ELF-1 (cell line): Measurements from ENCODE around the gene CHRM5.
"Not testable (repeated sequence)": the region's sequence is repeated elsewhere in the genome, so short reads cannot be mapped to it uniquely, and the experiment has no call there.

Source experiments
- DNase-seq: peaks from one replicate; pipeline ENCODE4 v3.0.0-alpha.2; 2016; ENCODE audit warnings: low read depth, low spot score

CHRM5 gene

DNA sequence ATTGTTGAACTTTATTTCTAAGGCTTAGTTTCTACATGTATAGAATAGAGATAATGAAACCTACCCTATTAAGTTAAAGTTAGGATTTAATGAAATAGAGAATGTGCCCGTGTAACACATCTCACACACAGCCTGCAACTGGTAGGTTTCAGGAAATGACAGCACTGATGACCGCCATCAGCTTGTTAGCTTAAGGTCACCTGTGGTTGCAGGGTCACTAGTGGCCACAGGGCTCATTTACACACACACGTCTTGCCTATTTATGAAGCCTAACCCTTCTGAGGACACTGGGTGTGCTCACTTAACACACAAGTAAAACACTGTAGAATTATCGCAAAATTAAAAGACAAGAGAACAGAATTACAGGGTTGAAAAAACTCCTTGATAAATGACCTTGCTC is 20.1 kb downstream of the CHRM5 start:
- DNase-seq = no peak

DNA sequence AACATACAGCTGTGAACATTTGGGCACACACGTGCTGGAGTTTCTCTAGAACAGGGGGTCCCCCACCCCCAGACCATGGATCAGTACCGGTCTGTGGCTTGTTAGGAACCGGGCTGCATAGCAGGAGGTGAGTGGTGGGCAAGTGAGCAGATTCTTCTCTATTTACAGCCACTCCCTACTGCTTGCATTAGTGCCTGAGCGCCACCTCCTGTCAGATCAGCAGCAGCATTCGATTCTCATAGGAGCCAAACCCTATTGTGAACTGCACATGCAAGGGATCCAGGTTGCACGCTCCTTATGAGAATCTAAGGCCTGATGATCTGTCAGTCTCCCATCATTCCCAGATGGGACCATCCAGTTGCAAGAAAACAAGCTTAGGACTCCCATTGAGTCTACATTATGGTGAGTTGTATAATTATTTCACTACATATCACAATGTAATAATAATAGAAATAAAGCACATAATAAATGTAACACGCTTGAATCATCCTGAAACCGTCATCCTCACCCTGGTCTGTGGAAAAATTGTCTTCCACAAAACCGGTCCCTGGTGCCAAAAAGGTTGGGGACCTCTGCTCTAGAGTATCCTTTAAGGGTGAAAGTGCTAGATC is 25.8 kb downstream of the CHRM5 start:
- DNase-seq = peak; percentile 60

DNA sequence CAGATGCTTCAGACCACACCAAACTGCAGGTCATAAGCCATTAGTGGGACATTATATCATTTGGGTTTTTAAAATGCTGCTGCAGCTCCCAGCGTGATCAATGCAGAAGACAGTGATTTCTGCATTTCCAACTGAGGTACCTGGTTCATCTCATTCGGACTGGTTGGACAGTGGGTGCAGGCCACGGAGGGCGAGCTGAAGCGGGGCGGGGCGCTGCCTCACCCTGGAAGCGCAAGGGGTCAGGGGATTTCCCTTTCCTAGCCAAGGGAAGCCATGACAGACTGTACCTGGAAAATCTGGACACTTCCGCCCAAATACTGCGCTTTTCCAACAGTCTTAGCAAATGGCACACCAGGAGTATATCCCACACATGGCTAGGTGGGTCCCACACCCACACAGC is 27.4 kb downstream of the CHRM5 start:
- not testable (repeated sequence) for DNase-seq

DNA sequence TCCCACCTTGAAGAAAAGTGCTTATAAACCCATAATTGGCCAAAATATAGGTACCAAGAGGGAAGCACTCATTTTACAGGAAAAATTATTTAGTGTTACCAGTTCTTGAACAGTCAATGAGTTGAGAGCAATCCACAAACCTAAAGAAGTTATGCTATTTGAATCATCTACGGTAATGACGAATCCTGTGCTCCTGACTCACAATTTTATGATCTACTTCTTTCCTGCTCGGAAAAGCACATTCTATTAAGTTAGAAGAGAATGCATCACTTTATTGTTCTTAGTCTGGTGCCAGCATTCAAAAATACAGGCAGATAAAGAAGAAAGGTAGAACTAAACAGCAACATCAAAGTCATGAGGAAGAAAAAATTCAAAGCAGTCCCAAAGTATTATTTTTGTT is 33.2 kb downstream of the CHRM5 start:
- no peak for DNase-seq

DNA sequence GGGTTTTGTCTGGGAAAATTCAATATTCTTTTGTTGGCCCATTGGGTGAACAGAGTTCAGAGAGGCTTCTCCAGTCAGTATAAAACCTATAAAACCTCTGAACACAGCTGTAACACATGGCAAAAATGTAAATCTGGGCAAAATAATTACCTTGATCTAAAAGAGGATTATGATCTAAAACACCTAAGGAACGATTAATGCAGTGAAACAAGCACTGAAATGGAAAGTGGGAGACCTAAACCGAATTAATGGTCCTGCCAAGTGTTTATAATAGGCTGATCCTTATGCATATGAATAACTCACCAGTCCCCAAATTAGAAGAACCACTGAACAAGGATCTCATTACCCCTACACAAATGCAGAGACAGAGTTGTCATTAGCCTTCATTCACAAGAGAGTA is 38.1 kb downstream of the CHRM5 start:
- no peak for DNase-seq

DNA sequence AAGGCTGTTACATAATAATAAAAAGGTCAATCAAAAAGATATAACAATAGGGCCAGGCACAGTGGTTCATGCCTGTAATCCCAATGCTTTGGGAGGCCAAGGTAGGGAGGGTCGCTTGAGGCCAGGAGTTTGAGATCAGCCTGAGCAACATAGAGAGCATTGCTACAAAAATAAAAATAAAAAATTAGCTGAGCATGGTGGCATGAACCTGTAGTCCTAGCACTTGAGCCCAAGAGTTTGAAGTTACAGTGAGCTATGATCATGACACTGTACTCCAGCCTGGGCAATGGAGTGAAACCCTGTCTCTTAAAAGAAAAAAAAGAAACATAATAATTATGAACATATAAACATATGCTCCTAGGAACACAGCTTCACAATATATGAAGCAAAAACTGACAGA is 41.4 kb downstream of the CHRM5 start:
- no peak for DNase-seq

DNA sequence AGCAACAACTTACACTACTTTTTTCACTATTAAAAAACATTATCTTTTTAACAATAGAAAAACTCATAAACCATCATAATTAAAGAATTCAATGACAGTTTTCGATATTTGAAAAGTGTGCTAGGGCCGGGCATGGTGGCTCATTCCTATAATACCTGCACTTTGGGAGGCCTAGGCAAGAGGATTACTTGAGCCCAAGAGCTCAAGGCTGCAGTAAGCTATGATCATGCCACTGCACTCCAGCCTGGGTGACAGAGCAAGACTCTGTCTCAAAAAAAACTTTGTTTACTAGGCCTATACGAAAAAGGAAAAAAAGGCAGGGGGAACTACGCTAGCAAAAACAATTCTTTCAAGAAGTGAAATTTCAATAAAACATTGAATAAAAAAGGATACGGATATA is 42.6 kb downstream of the CHRM5 start:
- DNase-seq = no peak

DNA sequence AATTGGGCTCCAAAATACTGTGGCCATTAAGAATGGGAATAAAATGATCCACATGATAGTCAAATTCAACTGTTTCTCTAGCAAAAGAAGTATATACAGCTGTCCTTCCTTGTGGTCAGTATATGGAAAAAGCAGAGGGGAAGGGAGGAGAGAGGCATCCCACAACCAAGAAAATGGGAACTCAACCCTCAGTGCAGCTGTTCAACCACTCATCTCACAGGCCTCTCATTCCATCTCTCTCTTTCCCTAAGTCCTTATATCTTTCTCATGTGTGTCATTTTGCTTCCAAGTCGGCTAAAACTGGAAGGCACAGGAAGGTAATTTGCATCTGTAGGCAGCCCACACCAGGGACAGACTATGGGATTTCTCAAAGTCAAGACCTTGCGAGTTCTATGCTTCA is 43.2 kb downstream of the CHRM5 start:
- no peak for DNase-seq

DNA sequence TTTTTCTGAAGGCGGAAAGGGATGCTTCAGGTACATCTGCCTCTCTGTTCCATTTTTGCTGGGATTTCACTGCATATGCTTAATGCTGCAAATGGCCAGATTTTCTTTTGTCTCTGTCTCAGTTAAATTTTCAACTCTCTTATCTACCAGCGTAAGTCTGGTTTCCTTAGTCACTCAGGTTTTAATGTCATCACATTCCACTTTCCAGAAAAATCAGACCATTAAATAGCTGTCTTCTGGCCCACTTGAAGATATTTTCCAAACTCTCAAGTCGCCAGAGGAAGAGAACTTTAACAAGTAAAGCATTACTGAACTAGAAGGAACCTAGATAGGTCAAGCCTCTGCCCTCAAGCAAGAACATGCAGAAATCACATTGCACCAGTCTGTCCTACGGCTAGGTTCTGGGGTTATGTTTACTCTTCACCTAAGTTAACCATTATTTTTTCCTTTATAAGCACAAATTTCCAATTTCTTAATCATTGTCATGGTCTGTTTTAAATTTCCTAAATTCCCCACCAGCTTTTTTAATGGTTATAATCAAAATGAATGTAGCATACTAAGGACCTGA is 44.2 kb downstream of the CHRM5 start:
- DNase-seq = no peak

DNA sequence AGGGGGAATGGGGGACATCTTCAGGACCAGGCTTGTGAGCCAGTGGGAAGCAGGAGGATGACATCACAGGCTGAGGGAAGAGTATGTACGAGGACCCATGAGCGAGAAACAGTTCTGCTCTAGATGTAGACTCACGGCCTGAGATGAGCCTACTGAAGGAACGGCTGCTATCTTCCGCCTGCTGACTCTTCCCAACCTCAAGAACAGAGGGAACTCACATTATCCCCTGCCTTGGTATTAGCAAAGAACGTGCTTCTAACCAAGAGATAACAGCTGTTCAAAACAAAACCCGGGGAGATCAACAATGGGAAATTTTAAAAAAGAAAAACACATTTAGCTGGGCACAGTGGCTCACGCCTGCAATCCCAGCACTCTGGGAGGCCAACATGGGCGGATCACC is 45.4 kb downstream of the CHRM5 start:
- DNase-seq = no peak

DNA sequence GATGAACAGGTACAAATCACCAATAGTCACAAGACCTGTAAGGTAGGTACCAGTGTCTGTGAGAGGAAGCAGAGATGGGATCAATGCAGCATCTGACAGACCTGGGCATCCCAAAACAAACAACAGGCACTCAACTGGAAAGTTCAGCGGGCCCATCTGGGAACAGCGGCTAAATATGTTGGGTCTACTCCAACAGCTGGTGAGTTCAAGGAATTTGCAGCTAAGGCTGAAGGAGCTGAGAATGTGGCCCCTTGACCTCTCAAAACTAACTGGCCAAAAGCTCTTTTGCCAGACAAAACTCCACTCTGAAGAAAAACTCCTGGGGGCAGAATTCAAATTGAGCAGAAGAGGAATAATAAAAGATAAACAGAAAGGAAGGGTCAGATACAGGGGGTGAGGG is 46.3 kb downstream of the CHRM5 start:
- DNase-seq = peak; percentile 36

DNA sequence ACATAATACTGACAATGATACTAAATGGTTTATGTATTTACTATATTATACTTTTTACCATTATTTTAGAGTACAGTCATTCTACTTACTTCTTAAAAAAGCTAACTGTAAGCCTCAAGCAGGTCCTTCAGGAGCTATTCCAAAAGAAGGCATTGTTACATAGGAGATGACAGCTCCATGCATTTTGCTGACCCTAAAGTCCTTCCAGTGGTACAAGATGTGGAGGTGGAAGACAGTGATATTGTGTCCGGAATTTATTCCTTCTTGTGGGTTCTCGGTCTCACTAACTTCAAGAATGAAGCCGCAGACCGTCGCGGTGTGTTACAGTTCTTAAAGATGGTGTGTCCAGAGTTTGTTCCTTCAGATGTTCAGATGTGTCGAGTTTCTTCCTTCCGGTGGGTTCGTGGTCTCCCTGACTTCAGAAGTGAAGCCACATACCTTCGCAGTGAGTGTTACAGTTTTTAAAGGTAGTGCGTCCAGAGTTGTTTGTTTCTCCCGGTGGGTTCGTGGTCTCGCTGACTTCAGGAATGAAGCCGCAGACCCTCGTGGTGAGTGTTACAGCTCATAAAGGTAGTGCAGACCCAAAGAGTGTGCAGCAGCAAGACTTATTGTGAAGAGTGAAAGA is 49.8 kb downstream of the CHRM5 start:
- no peak for DNase-seq

DNA sequence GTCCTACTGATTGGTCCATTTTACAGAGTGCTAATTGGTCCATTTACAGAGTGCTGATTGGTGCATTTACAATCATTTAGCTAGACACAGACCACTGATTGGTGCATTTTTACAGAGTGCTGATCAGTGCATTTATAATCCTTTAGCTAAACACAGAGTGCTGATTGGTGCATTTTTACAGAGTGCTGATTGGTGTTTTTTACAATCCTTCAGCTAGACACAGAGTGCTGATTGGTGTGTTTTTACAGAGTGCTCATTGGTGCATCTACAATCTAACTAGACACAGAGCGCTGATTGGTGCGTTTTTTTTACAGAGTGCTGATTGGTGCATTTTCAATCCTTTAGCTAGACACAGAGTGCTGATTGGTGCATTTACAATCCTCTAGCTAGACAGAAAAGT is 50.4 kb downstream of the CHRM5 start:
- DNase-seq = not testable (repeated sequence)

DNA sequence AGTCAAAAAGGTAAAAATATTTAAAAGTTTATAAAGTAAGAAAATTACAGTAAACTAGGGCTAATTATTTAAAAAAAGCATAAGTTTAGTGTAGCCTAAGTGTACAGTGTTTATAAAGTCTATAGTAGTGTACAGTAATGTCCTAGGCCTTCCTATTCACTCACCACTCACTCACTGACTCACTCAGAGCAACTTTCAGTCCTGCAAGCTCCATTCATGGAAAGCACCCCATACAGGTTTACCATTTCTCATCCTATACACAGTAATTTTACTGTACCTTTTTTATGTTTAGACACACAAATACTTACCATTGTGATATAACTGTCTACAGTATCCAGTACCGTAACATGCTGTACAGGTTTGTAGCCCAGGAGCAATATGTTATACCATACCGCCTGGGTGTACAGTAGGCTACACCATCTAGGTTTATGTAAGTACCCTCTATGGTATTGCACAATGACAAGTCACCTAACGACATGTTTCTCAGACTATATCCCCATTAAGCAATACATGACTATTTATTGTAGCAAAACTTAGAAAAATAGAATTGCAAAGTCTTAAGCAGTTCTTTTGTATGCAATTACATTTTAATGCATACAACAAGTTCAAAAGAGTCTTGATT is 51.2 kb downstream of the CHRM5 start:
- DNase-seq = no peak

DNA sequence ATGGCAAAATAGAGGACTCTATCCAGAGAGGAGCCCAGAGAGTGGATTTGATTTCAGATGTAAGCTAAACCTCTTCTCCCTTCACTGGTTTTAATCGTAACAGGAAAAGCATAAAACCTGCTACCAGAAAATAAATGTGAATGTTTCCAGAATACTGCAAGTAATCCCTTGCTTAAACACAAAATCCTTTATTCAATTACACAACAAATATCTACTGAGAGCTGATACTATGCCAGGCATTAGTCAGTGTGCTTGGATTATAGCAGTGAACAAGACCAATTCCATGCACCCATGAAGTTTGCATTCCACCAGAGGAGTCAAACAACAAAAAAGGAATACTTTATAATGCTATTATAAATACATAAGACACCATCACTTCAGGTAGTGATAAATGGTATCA is 55.6 kb downstream of the CHRM5 start:
- DNase-seq = no peak

DNA sequence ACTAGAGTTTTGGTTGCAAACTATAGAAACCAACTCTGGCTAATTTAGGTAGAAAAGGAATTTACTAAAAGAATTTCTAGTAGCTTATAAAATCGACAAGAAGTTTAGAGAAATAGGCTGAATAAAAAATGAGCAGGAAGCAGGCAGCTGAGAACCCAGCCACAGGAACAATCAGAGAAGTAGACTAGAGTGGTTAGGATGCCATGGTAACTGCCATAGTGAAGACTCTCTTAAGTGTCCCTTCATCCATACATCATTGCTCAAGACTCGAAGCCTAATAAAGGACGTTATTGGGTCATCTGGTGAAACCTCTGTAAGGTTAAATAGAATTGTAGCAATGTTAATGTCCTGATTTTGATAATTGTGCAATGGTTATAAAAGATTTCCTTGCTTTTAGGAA is 57.0 kb downstream of the CHRM5 start:
- DNase-seq = no peak

DNA sequence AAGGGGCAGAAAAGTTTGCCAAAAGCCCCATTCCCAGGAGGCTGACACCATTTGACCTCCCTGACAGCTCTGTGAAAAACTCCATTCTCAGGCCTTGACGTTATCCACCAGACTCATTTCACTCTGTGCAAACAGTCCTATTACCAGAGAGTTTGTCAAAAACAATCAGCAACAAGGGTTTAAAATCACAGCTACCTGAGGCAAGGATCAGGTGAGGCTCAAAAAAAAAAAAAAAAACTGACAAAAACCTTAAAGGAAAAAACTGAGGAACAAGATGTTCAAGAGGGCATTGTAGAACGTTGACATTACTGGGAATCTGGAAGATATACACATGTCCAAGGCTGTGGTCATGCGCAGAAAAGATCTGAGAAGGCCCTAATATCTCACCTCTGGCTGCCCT is 59.3 kb downstream of the CHRM5 start:
- no peak for DNase-seq

DNA sequence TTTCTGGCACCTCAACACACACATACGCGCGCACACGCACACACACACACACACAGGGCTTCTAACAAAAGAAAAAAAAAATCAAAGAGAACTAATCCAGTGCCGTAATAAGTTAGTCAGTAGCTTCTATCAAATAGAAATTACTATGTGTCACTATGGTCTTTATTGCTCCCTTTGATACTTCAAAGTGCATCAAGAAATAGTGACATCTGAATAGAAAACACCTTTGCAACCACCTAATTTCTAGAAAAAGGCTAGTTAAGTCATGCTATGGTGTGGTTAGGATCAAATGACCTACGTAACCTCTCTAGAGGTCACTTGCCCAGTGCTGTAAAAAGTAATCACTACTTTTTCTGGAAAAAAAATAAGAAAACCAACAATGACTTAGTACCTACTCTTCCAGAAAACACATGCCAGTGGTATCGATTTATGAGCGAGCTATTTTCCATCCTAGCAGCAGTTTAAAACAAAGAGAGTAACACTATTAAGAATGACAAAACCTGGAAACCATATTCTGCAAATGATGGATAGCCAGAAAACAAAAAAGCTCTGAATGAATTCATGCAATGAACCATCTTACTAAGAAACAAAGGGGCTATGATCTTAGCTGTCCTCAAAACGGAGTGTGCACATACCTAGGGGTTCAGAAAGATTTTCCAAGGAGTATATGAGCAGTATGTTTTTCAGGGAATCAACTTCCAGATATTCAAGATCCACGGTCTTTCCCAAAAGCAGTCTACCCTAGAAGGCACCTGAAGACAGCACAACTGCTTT is 63.9 kb downstream of the CHRM5 start:
- DNase-seq = no peak

DNA sequence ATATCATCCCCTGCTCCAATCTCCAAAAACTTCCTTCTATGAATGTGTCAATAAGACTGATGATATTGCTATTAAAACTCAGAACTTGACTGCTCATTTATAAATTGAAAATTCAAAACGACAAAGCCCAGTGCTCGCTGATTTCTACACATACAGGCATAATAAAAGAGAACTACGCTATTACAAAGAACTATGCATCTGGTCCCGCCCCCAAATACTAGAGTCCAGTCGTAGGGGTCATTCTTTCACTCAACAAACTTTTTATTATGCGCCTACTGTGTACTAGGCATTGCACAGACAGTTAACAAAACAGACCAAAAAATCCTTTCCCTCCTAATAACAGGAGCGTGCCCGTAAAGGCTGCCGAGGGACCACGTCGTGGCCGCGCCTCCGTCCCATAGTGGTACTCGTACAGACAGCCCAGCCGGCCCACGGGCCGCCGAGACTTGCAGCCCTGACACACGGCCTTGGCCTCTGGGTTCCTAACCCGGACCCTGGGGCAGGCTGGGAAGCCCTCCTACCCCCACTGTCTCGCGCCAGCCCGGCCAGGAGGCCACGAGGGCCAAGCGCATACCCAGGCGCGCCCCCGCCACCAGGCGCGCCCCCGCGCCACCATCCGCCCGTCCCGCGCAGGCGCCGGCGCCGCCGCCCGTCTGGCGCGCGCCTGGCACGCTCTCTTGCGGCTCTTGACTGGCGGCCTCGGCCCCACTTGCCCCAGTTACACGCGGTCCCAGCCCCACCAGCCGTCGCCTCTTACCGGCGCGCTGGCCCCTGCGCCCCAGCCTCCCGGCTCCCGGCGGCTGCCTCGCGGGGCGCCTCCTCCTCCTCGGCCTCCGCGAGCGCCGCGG is 70.0 kb downstream of the CHRM5 start:
- peak; percentile 84 for DNase-seq

DNA sequence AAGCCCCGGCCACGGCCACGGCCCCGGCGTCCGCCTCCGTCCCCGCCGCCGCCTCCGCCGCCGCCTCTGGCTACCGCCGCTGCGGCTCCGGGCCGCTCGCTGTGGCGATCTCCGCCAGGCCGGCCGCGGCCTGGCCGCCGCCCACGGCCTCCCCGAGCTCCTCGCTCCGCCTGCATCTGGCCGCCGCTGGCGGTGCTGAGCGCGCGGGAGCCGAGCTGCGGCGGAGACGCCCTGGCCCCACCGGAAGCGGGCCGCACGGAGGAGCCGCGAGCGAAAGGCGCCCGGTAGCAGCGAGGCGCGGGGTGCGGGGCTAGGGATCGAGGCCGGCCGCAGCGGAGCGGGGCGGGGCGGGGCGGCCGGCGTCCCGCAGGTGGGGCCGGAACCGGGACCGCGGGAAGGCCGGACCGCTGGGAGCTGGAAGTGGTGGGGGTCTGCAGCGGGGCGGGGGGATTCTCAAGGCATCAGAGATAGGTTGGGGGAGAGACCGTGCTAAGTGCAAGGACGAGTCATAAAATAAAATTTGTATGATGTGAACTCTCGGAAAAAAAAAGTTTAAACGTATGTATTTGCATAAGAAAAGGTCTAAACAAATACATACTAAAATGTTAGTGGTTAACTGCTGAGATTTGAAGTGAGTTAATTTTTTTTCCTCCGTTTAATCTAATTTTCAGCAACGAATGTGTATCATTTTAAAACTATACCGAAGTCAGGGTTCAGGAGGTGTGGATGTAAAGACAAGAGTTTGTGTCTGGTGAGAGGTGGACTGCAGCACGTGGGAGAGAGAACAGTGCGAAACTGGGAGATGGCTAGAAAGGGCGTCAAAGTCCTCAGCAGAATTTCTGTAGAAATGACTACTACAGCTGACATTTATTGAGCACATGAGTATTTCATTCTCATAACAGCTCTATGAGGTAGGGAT is 70.8 kb downstream of the CHRM5 start, which contains the start of gene AVEN:
TSS of gene AVEN (minus strand) at position 334 of the 919 bp plus-strand sequence. CDS start at position 176, 158 bp downstream.
- DNase-seq = no peak
